ENCODE measurements around the gene WDR27. TPM values are rescaled to one million over a fixed set of nuclear protein-coding genes. Genes with fewer than 3 reads are reported as not detected.
"Not testable (repeated sequence)": the region's sequence is repeated elsewhere in the genome, so short reads cannot be mapped to it uniquely, and the experiment has no call there.

The WDR27 gene
- total and polyA plus RNA-seq, 2 experiments from 2014 or later: 54.4 to 83.0 TPM

DNA sequence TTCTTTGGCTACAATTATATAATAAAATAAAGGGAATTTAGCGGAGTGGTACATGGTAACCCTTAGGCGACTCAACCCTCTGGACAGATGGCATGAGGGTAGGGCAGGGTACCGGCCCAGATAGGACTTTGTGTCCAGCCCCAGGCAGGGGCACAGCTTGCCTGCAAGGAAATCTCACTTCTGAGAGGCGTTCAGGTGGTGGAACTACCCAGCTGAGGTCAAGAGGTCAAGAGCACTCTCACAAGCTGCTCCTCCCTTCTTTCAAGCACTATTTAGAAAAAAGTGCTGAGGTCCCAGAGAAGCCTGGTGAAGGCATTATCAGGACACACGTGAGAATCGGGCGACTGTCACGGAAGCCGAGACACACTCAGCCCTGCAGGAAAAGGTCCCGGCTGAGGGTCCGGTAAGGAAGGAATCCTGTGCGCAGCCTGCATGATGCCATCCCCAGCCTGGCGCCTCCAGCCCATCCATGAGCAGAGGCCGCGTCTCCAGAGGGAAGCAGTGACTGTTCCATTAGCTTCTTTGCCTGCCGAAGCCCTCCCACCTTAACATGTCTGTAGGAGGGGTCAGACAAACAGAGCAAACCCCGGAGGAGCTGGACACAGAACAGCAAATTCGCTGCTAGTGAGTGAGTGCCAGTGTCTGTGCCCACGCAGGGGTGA is 54.8 kb downstream of the WDR27 start:
- TF ChIP-seq, protein P1, sequence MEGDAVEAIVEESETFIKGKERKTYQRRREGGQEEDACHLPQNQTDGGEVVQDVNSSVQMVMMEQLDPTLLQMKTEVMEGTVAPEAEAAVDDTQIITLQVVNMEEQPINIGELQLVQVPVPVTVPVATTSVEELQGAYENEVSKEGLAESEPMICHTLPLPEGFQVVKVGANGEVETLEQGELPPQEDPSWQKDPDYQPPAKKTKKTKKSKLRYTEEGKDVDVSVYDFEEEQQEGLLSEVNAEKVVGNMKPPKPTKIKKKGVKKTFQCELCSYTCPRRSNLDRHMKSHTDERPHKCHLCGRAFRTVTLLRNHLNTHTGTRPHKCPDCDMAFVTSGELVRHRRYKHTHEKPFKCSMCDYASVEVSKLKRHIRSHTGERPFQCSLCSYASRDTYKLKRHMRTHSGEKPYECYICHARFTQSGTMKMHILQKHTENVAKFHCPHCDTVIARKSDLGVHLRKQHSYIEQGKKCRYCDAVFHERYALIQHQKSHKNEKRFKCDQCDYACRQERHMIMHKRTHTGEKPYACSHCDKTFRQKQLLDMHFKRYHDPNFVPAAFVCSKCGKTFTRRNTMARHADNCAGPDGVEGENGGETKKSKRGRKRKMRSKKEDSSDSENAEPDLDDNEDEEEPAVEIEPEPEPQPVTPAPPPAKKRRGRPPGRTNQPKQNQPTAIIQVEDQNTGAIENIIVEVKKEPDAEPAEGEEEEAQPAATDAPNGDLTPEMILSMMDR (IDR thresholded peaks at IDR 0.05; ENCODE audit: low read depth, low read length): no peak
- peak in 1 of 2 donors; percentile 80 for DNase-seq (ENCODE audit: low read depth in 1 of 2, low spot score in 1 of 2)
- peak overlapping the region; percentile 4 for H3K27ac ChIP-seq
- H3K4me3 ChIP-seq: no peak overlapping the region
- H3K27me3 ChIP-seq: no peaks in the 10 kb centered on the region
- peaks cover 17% of the 10 kb centered on the region for H3K4me1 ChIP-seq (ENCODE audit: low read depth)
- H3K9me3 ChIP-seq (ENCODE audit: low read depth): no peaks in the 10 kb centered on the region
- no peaks in the 10 kb centered on the region for H3K36me3 ChIP-seq

DNA sequence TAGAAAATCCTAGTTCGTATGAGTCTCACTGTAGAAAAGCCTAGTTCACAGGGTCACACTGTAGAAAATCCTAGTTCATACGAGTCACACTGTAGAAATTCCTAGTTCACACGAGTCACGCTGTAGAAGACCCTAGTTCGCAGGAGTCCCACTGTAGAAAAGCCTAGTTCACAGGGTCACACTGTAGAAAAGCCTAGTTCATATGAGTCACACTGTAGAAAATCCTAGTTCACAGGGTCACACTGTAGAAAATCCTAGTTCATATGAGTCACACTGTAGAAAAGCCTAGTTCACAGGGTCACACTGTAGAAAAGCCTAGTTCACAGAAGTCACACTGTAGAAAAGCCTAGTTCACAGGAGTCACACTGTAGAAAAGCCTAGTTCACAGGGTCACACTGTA is 56.4 kb downstream of the WDR27 start:
- not testable (repeated sequence) for H3K9me3 ChIP-seq (ENCODE audit: low read depth); H3K4me3 ChIP-seq; H3K36me3 ChIP-seq; H3K27me3 ChIP-seq; H3K27ac ChIP-seq; DNase-seq (ENCODE audit: low read depth in 1 of 2, low spot score in 1 of 2)
- peaks cover 17% of the 10 kb centered on the region for H3K4me1 ChIP-seq (ENCODE audit: low read depth)

DNA sequence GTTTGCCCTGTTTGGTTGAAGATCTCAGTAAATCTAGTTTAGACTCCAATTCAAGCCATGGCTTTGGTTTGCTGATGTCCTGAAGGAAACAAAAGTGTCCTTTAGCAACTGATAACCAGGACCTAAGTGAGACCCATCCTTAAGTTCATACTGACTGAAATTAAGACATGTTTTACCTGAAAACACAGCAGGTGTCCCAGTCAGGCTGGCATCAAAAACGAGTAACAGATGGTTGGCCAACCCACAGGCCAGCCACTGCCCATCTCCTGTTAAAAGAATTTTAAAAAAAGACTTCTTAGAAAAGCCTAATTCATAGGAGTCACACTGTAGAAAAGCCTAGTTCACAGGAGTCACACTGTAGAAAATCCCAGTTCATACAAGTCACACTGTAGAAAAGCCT is 58.3 kb downstream of the WDR27 start:
- DNase-seq (ENCODE audit: low read depth in 1 of 2, low spot score in 1 of 2): no peak
- no peak overlapping the region for H3K4me3 ChIP-seq
- H3K27ac ChIP-seq: no peak overlapping the region
- no peaks in the 10 kb centered on the region for H3K9me3 ChIP-seq (ENCODE audit: low read depth)
- no peaks in the 10 kb centered on the region for H3K36me3 ChIP-seq
- no peaks in the 10 kb centered on the region for H3K27me3 ChIP-seq
- peaks cover 17% of the 10 kb centered on the region for H3K4me1 ChIP-seq (ENCODE audit: low read depth)
- TF ChIP-seq, protein P1 (IDR thresholded peaks at IDR 0.05; ENCODE audit: low read depth, low read length): no peak

DNA sequence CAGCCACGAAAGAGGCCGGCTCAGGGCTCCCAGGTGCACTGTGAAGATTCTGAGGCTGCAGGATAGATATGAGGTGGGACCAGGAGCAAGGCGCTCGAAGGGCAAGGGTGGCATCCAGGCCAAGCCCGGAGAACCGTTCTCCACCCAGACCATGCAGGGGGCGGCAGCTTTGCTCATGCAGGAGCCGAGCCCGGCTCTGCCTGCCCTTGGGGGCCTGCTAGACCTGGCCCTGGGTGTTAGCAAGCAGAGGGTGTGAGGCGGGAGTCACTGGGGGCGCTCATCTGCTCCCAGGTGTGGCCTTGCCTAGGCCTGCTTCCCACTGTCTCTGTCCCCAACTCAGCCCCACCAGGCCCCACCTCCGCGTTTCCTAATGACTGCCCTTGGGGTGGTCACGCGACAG is 59.4 kb downstream of the WDR27 start:
- no peaks in the 10 kb centered on the region for H3K27me3 ChIP-seq
- H3K36me3 ChIP-seq: no peaks in the 10 kb centered on the region
- peaks cover 15% of the 10 kb centered on the region for H3K4me1 ChIP-seq (ENCODE audit: low read depth)
- DNase-seq (ENCODE audit: low read depth in 1 of 2, low spot score in 1 of 2): no peak
- TF ChIP-seq, protein P1 (IDR thresholded peaks at IDR 0.05; ENCODE audit: low read depth, low read length): no peak
- no peaks in the 10 kb centered on the region for H3K9me3 ChIP-seq (ENCODE audit: low read depth)
- no peak overlapping the region for H3K4me3 ChIP-seq
- H3K27ac ChIP-seq: no peak overlapping the region

GRCh38 chr6:169641461-169642085 is 60.3 kb downstream of the WDR27 start:
- Histone ChIP-seq H3K9me3 (ENCODE audit: low read depth) (no peaks in the 10 kb centered on the region), H3K36me3 (no peaks in the 10 kb centered on the region), H3K4me1 (ENCODE audit: low read depth) (peaks cover 6% of the 10 kb centered on the region), H3K27ac (no peak overlapping the region), H3K4me3 (no peak overlapping the region), H3K27me3 (no peaks in the 10 kb centered on the region)
- TF ChIP-seq, protein P1 (IDR thresholded peaks at IDR 0.05; ENCODE audit: low read depth, low read length): no peak
- no peak for DNase-seq (ENCODE audit: low read depth in 1 of 2, low spot score in 1 of 2)

DNA sequence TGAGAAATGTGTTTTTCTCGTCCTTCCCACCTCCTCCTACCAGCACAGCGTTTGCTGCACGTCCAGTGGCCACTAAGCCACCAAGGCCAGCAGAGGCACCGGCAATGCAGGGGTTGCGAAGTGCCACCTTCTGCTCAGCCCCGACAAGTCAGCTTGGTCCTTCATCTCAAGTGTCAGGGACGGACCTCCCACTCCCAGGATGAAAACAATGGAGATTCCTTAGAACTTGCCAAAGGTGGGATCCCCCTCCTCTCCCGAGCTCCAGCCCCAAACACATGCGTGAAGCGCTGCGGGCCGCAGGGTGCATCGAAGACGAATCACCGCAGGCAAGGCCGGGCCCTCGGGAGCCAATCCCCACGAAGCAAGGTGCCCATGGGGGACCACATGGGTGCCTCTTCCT is 60.8 kb downstream of the WDR27 start:
- Histone ChIP-seq H3K36me3 (no peaks in the 10 kb centered on the region), H3K27me3 (no peaks in the 10 kb centered on the region), H3K27ac (no peak overlapping the region), H3K4me3 (no peak overlapping the region), H3K9me3 (ENCODE audit: low read depth) (no peaks in the 10 kb centered on the region), H3K4me1 (ENCODE audit: low read depth) (peaks cover 5% of the 10 kb centered on the region)
- DNase-seq (ENCODE audit: low read depth in 1 of 2, low spot score in 1 of 2): no peak
- TF ChIP-seq, protein P1 (IDR thresholded peaks at IDR 0.05; ENCODE audit: low read depth, low read length): no peak
